Thoracic aorta (tissue), 2 donors: ENCODE measurements around the gene GDF10. TPM values are rescaled to one million over a fixed set of nuclear protein-coding genes. Genes with fewer than 3 reads are reported as not detected.

ENCODE experiments used
- ATAC-seq: fragments of 150-250 bp; one replicate; pipeline ENCODE4 v1.8.0; 2017; ENCODE audit warnings: low read depth; ENCODE audit not compliant: insufficient number of reproducible peaks, low FRiP score
- DNase-seq: peaks from one replicate; pipeline ENCODE4 v3.0.0-alpha.2; 2020; ENCODE audit warnings: low spot score
- H3K27ac ChIP-seq, 2 donors: fragments of 200-600 bp; sonication (generic); 1 replicate in 1 of 2; 2 replicates in 1 of 2; pipeline ENCODE4 v1.5.1; 2016; ENCODE audit warnings: mild to moderate bottlenecking in 2 of 2, moderate library complexity in 2 of 2
- H3K27me3 ChIP-seq: fragments of 200-600 bp; sonication (generic); replicated peaks from 2 replicates; pipeline ENCODE4 v1.6.0; 2016; ENCODE audit warnings: mild to moderate bottlenecking; ENCODE audit not compliant: insufficient read depth
- H3K36me3 ChIP-seq: fragments of 200-600 bp; sonication (generic); one replicate; pipeline ENCODE4 v1.5.1; 2016
- H3K4me1 ChIP-seq, 2 donors: fragments of 200-600 bp; sonication (generic); 1 replicate in 1 of 2; 2 replicates in 1 of 2; pipeline versions ENCODE4 v1.5.1 to v1.6.0; 2016; ENCODE audit warnings: low read depth in 2 of 2, mild to moderate bottlenecking in 1 of 2; ENCODE audit not compliant: control insufficient read depth in 1 of 2
- H3K4me3 ChIP-seq: fragments of 200-600 bp; sonication (generic); 2 replicates; pipeline ENCODE4 v1.5.1; 2016; ENCODE audit warnings: mild to moderate bottlenecking
- H3K9me3 ChIP-seq: fragments of 200-600 bp; sonication (generic); 2 replicates; pipeline ENCODE4 v1.5.1; 2016
- total RNA-seq, 2 donors: library from RNA; depleted of rRNA; stranded (reverse); fragments of >200 nt; gene quantifications; one replicate each; pipeline versions ENCODE4 v1.1.0 to v1.2.3, GENCODE V29; 2016
- TF ChIP-seq, protein P1 (sequence below): fragments of 200-600 bp; sonication (generic); IDR thresholded peaks from one replicate; pipeline ENCODE4 v1.5.1; 2019; ENCODE audit warnings: antibody characterized with exemption

The GDF10 gene
- total RNA-seq, 2 donors from 2014 or later, result 2.4 to 2.5 TPM

DNA sequence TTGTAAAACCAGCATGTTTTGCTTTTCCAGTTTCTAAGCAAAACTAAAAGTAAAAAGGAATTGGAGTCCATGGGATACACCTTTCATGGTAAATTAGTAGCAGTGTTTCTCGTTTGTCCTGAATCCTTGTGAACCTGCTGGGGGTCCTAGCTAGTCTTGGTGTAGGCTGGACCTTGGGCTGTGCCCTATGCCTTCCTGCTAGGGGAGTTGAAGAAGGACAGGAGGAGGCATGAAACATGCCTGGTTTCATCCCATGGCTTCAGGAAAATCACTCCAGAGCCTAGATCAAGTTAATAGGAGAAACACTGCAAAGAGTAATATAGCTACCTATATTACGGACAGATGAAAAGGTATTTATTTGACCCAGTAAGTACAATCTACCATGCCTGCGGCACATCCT lies 41.1 kb upstream of the GDF10 start:
- H3K4me3 ChIP-seq, result no peak overlapping the region
- DNase-seq, result no peak
- H3K27me3 ChIP-seq, result no peaks in the 10 kb centered on the region
- no peaks in the 10 kb centered on the region for H3K36me3 ChIP-seq
- H3K27ac ChIP-seq, result no peak overlapping the region
- ATAC-seq, result no peak
- TF ChIP-seq, protein P1, sequence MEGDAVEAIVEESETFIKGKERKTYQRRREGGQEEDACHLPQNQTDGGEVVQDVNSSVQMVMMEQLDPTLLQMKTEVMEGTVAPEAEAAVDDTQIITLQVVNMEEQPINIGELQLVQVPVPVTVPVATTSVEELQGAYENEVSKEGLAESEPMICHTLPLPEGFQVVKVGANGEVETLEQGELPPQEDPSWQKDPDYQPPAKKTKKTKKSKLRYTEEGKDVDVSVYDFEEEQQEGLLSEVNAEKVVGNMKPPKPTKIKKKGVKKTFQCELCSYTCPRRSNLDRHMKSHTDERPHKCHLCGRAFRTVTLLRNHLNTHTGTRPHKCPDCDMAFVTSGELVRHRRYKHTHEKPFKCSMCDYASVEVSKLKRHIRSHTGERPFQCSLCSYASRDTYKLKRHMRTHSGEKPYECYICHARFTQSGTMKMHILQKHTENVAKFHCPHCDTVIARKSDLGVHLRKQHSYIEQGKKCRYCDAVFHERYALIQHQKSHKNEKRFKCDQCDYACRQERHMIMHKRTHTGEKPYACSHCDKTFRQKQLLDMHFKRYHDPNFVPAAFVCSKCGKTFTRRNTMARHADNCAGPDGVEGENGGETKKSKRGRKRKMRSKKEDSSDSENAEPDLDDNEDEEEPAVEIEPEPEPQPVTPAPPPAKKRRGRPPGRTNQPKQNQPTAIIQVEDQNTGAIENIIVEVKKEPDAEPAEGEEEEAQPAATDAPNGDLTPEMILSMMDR, result no peak
- H3K9me3 ChIP-seq, result no peaks in the 10 kb centered on the region
- peaks cover 7 to 23% of the 10 kb centered on the region in 2 donors for H3K4me1 ChIP-seq

- TF ChIP-seq, protein P1, result no peak
- H3K36me3 ChIP-seq, result no peaks in the 10 kb centered on the region
- no peak for ATAC-seq
- H3K4me3 ChIP-seq, result no peak overlapping the region
- no peak for DNase-seq
- no peak overlapping the region for H3K27ac ChIP-seq
- H3K27me3 ChIP-seq, result no peaks in the 10 kb centered on the region
- H3K4me1 ChIP-seq, result peaks cover 5 to 17% of the 10 kb centered on the region in 2 donors
- H3K9me3 ChIP-seq, result no peaks in the 10 kb centered on the region
Observed at GRCh38 chr10:47259466-47259865, 40.5 kb upstream of the GDF10 start.

GRCh38 chr10:47260505-47261111 lies 39.4 kb upstream of the GDF10 start:
- Histone ChIP-seq H3K36me3 (no peaks in the 10 kb centered on the region), H3K27me3 (no peaks in the 10 kb centered on the region), H3K9me3 (no peaks in the 10 kb centered on the region), H3K4me1 (peaks cover 5 to 6% of the 10 kb centered on the region in 2 donors), H3K27ac (no peak overlapping the region), H3K4me3 (no peak overlapping the region)
- ATAC-seq (no peak), DNase-seq (no peak)
- TF ChIP-seq, protein P1, result no peak

DNA sequence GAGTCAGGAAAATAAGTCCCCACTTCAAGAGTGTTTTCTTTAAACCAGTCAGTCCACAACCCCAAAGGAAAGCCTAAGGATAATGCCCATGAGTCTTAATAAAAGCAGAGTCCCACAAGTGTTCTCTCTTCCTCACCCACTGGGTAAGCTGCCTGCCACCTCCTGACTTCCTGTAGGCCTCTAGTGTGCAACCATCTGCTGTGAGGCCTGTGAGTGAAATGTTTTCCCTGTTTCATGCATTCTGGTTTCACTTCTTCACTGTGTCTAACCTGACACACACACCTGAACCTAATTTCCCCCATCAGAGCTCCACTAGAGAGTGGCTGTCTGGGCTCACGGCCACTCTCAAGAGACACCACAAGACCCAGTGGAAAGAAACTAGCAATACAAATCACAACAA lies 38.9 kb upstream of the GDF10 start:
- ATAC-seq (no peak), DNase-seq (no peak)
- H3K4me3 ChIP-seq, result no peak overlapping the region
- peaks cover under 1 to 5% of the 10 kb centered on the region in 2 donors for H3K4me1 ChIP-seq
- TF ChIP-seq, protein P1, result no peak
- H3K27me3 ChIP-seq, result no peaks in the 10 kb centered on the region
- no peaks in the 10 kb centered on the region for H3K9me3 ChIP-seq
- no peak overlapping the region for H3K27ac ChIP-seq
- H3K36me3 ChIP-seq, result no peaks in the 10 kb centered on the region

- TF ChIP-seq, protein P1, result no peak
- Histone ChIP-seq H3K27ac (no peak overlapping the region), H3K27me3 (no peaks in the 10 kb centered on the region), H3K4me3 (no peak overlapping the region), H3K9me3 (no peaks in the 10 kb centered on the region), H3K36me3 (no peaks in the 10 kb centered on the region), H3K4me1 (peaks cover 0 to 5% of the 10 kb centered on the region in 2 donors)
- DNase-seq (no peak), ATAC-seq (no peak)
Observed at GRCh38 chr10:47261556-47261955, 38.4 kb upstream of the GDF10 start.
